Panc1 (cell line): ENCODE measurements around the gene GRID1.

ENCODE experiments used
- CTCF ChIP-seq: fragments of 450-650 bp; IDR thresholded peaks from 2 replicates; pipeline ENCODE4 v1.5.1; 2017; ENCODE audit warnings: mild to moderate bottlenecking
- POLR2AphosphoS5 ChIP-seq: IDR thresholded peaks from 2 replicates; pipeline ENCODE4 v1.6.1; 2012; ENCODE audit warnings: mild to moderate bottlenecking, low read depth, low read length, moderate library complexity

- TF ChIP-seq CTCF = no peak
- TF ChIP-seq POLR2AphosphoS5 = no peak
These were observed 288.0 kb downstream of the GRID1 start for GRCh38 chr10:86078639-86079035.
